Lung (tissue), 12 donors: ENCODE data around the gene SYT1. TPM values are rescaled to one million over a fixed set of nuclear protein-coding genes. Genes with fewer than 3 reads are reported as not detected.

Experiments
- ATAC-seq: fragments of 200-7000 bp; cut with Tn5 transposase; one replicate; pipeline ENCODE4 v1.9.1; 2020; ENCODE audit warnings: moderate number of reproducible peaks; ENCODE audit not compliant: insufficient read depth, low FRiP score
- DNase-seq, 3 donors: peaks; one replicate each; pipeline ENCODE4 v3.0.0-alpha.2; 2013 to 2017
- H3K27ac ChIP-seq, 2 donors: one replicate each; pipeline ENCODE4 v1.5.1; 2013; ENCODE audit warnings: mild to moderate bottlenecking in 2 of 2, moderate library complexity in 2 of 2, control low read depth in 1 of 2, inconsistent platforms in 1 of 2, low read depth in 1 of 2, low read length in 1 of 2
- H3K27me3 ChIP-seq, 3 donors: one replicate each; pipeline ENCODE4 v1.5.1; 2013; ENCODE audit warnings: low read length in 2 of 3; ENCODE audit not compliant: control insufficient read depth in 3 of 3, insufficient read depth in 3 of 3
- H3K36me3 ChIP-seq, 4 donors: one replicate each; pipeline ENCODE4 v1.5.1; 2013; ENCODE audit warnings: low read length in 4 of 4, mild to moderate bottlenecking in 1 of 4, moderate library complexity in 1 of 4; ENCODE audit not compliant: control insufficient read depth in 4 of 4, insufficient read depth in 4 of 4
- H3K4me1 ChIP-seq, 5 donors: one replicate each; pipeline ENCODE4 v1.5.1; 2013; ENCODE audit warnings: low read length in 5 of 5, mild to moderate bottlenecking in 2 of 5, moderate library complexity in 1 of 5; ENCODE audit not compliant: control insufficient read depth in 5 of 5, insufficient read depth in 5 of 5
- H3K4me3 ChIP-seq: one replicate; pipeline ENCODE4 v1.5.1; 2013; ENCODE audit warnings: mild to moderate bottlenecking, control low read depth, moderate library complexity
- H3K9ac ChIP-seq, 2 donors: one replicate each; pipeline ENCODE4 v1.5.1; 2013; ENCODE audit warnings: low read length in 2 of 2, control low read depth in 1 of 2; ENCODE audit not compliant: insufficient read depth in 1 of 2
- H3K9me3 ChIP-seq, 4 donors: one replicate each; pipeline ENCODE4 v1.5.1; 2013; ENCODE audit warnings: low read length in 3 of 4, mild to moderate bottlenecking in 1 of 4, moderate library complexity in 1 of 4; ENCODE audit not compliant: control insufficient read depth in 4 of 4, insufficient read depth in 3 of 4
- CTCF ChIP-seq: IDR thresholded peaks from 2 replicates; pipeline ENCODE4 v1.5.1; 2012; ENCODE audit warnings: mild to moderate bottlenecking; ENCODE audit errors: control extremely low read depth, extremely low read depth
- WGBS, 2 donors: extraction: QIAGEN DNeasy Blood & Tissue Kit; methylation state at CpG; one replicate each; pipeline ENCODE4 v1.1.7; 2013; 5-methylcytosine and 5-hydroxymethylcytosine counted together
- polyA plus RNA-seq, 2 donors: library from polyadenylated mRNA; stranded (reverse); fragments of 200-250 nt; gene quantifications; one replicate each; pipeline ENCODE4 v1.2.1, GENCODE V29; 2013
- total RNA-seq, 2 donors: library from RNA; depleted of rRNA in 1 of 2; stranded (reverse); fragments of >200 nt in 1 of 2; gene quantifications; one replicate each; pipeline ENCODE4 v1.2.1, GENCODE V29; 2014 to 2021
- donor health status: control.
- donor health status: control.
- donor health status: Bipolar disorder and iron deficiency.
- donor health status: healthy.
- donor health status: DM: yes; HTN: yes; CAD: no.

SYT1 gene
- total and polyA plus RNA-seq, 4 donors = 0.05 to 3.2 (median 0.46) TPM

- Histone ChIP-seq H3K4me3 (no peak overlapping the region), H3K9me3 (no peaks in the 10 kb centered on the region), H3K4me1 (no peaks in the 10 kb centered on the region), H3K27ac (no peak overlapping the region), H3K36me3 (no peaks in the 10 kb centered on the region), H3K9ac (no peak overlapping the region), H3K27me3 (no peaks in the 10 kb centered on the region)
- no peak for ATAC-seq
- no peak for TF ChIP-seq CTCF
- DNase-seq = peak in 1 of 3 donors; percentile 54
- WGBS, 2 donors = 72 to 80% methylated on average over 10 of the region's 10 CpGs
Measured at GRCh38 chr12:79317179-79317847, 452.7 kb downstream of the SYT1 start.

- TF ChIP-seq CTCF = no peak
- Histone ChIP-seq H3K36me3 (no peaks in the 10 kb centered on the region), H3K9ac (no peak overlapping the region), H3K27ac (no peak overlapping the region), H3K4me1 (peaks cover 0 to 6% (median 0%) of the 10 kb centered on the region in 5 donors), H3K4me3 (no peak overlapping the region), H3K9me3 (no peaks in the 10 kb centered on the region), H3K27me3 (no peaks in the 10 kb centered on the region)
- WGBS, 2 donors = 78 to 83% methylated on average over 1 of the region's 1 CpG
- no peak for ATAC-seq
- DNase-seq = no peak
Measured at GRCh38 chr12:79322905-79323304, 458.3 kb downstream of the SYT1 start.

GRCh38 chr12:79324571-79324970 lies 460.0 kb downstream of the SYT1 start:
- H3K4me3 ChIP-seq = no peak overlapping the region
- peaks cover 0 to 6% (median 0%) of the 10 kb centered on the region in 5 donors for H3K4me1 ChIP-seq
- 61 to 82% methylated on average over 3 of the region's 3 CpGs for WGBS, 2 donors
- no peaks in the 10 kb centered on the region for H3K9me3 ChIP-seq
- H3K27me3 ChIP-seq = no peaks in the 10 kb centered on the region
- no peak for ATAC-seq
- TF ChIP-seq CTCF = no peak
- H3K9ac ChIP-seq = no peak overlapping the region
- H3K27ac ChIP-seq = no peak overlapping the region
- no peaks in the 10 kb centered on the region for H3K36me3 ChIP-seq
- DNase-seq = no peak

GRCh38 chr12:79326222-79326621 lies 461.6 kb downstream of the SYT1 start:
- Histone ChIP-seq H3K9ac (no peak overlapping the region), H3K9me3 (no peaks in the 10 kb centered on the region), H3K27me3 (no peaks in the 10 kb centered on the region), H3K36me3 (no peaks in the 10 kb centered on the region), H3K4me3 (no peak overlapping the region), H3K27ac (no peak overlapping the region), H3K4me1 (peaks cover 0 to 6% (median 0%) of the 10 kb centered on the region in 5 donors)
- WGBS, 2 donors = 81 to 84% methylated on average over 2 of the region's 2 CpGs
- peak in 2 of 3 donors; percentile 33 to 34 for DNase-seq
- no peak for ATAC-seq
- TF ChIP-seq CTCF = no peak
